Measurements from ENCODE around the gene FOXF1. TPM values are rescaled to one million over a fixed set of nuclear protein-coding genes. Genes with fewer than 3 reads are reported as not detected.

The FOXF1 gene
- total RNA-seq, 1 experiment from 2014 or later, result not detected

GRCh38 chr16:86508947-86509758 lies 1.2 kb upstream of the FOXF1 start:
- no peaks in the 10 kb centered on the region for H3F3A ChIP-seq (ENCODE audit: low read length, unreplicated experiment)
- ChIA-PET POLR2A (ENCODE audit: unreplicated experiment) (no interaction called here), CTCF (no interaction called here)
- TF ChIP-seq EZH2 (IDR thresholded peaks at IDR 0.05; ENCODE audit: low read length, unreplicated experiment) (peak; percentile 88), EZH2phosphoT487 (IDR thresholded peaks at IDR 0.05; ENCODE audit: borderline replicate concordance, low read length) (no peak)
- intact Hi-C loops (cut with micrococcal nuclease), result no loop called here
- H3K4me2 ChIP-seq (ENCODE audit: low read length), result peak overlapping the region; percentile 86
- no peaks in the 10 kb centered on the region for H3K4me1 ChIP-seq (ENCODE audit: insufficient read depth, low read length)
- H2AFZ ChIP-seq (ENCODE audit: low read length), result peak overlapping the region; percentile 62
- peak overlapping the region; percentile 65 for H3K4me3 ChIP-seq (ENCODE audit: low read length)
- DNase-seq, result peak; percentile 35
- peak; percentile 49 for ATAC-seq
- no peaks in the 10 kb centered on the region for H3K36me3 ChIP-seq (ENCODE audit: low read depth, low read length)
- H3K9ac ChIP-seq (ENCODE audit: low read length), result no peak overlapping the region
- BruUV-seq (replicated peaks), result no TSS peak
- peaks cover 70% of the 10 kb centered on the region for H3K27me3 ChIP-seq (ENCODE audit: low read length)
- no peaks in the 10 kb centered on the region for H3K9me2 ChIP-seq (replicated peaks; ENCODE audit: low read length)
- H3K9me3 ChIP-seq (ENCODE audit: low read length), result no peaks in the 10 kb centered on the region
- no peaks in the 10 kb centered on the region for H3K79me2 ChIP-seq (ENCODE audit: low read length)
- H3K27ac ChIP-seq (ENCODE audit: low read length), result no peak overlapping the region
- H4K20me1 ChIP-seq (ENCODE audit: low read length), result no peaks in the 10 kb centered on the region

DNA sequence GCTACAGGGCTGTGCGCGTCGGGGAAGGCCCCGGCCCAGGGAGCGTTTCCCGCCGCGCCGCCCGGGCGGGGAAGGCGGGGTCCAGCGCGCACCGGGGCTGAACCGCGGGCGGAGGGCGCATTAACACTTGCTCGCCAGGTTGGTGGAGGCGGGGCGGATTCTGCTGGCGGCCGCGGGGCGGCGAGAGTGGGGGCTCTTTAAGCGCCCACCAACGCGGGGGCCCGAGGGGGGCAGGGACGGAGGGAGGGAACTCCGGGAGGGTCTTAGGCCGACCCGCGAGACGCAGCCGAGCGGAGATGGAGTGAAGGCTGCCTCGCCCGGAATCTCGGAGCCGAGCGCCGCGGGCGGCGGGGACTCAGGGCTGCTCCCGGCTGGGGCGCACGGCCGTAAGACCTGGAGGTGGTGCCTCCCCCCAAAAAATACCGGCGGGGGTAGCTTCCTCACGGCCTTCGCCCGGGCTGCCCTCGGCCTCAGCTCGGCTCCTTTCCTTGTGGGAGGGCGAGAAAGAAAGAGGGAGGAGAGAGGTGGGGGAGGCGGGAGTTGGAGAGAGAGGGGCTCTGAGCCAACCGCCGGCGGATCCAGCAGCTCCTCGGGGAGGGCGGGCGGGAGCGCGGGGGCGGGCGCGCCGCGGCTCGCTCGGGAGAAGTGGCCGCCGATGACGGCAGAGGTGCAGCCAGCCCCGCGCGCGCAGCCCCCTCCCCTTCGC lies 415 bp upstream of the FOXF1 start:
- BruUV-seq (replicated peaks), result no TSS peak
- TF ChIP-seq CTCF (conservative IDR thresholded peaks at IDR 0.05; ENCODE audit: low read depth, low read length) (no peak), EZH2phosphoT487 (IDR thresholded peaks at IDR 0.05; ENCODE audit: borderline replicate concordance, low read length) (peak; percentile 55; the same call in 1 of the 2 replicates), EZH2 (IDR thresholded peaks at IDR 0.05; ENCODE audit: low read length, unreplicated experiment) (peak; percentile 54)
- Histone ChIP-seq H3K27me3 (ENCODE audit: low read length) (peaks cover 70% of the 10 kb centered on the region), H3K79me2 (ENCODE audit: low read length) (no peaks in the 10 kb centered on the region), H2AFZ (ENCODE audit: low read length) (peak overlapping the region; percentile 62), H3K9me3 (ENCODE audit: low read length) (no peaks in the 10 kb centered on the region), H3F3A (ENCODE audit: low read length, unreplicated experiment) (no peaks in the 10 kb centered on the region), H3K4me3 (ENCODE audit: low read length) (peak overlapping the region; percentile 65), H3K4me2 (ENCODE audit: low read length) (peak overlapping the region; percentile 86), H3K4me1 (ENCODE audit: insufficient read depth, low read length) (no peaks in the 10 kb centered on the region), H3K27ac (ENCODE audit: low read length) (no peak overlapping the region), H3K9me2 (replicated peaks; ENCODE audit: low read length) (no peaks in the 10 kb centered on the region), H3K9ac (ENCODE audit: low read length) (no peak overlapping the region), H4K20me1 (ENCODE audit: low read length) (no peaks in the 10 kb centered on the region), H3K36me3 (ENCODE audit: low read depth, low read length) (no peaks in the 10 kb centered on the region)
- intact Hi-C loops (cut with micrococcal nuclease), result no loop called here
- DNase-seq (no peak), ATAC-seq (no peak)
- CTCF ChIA-PET, result interaction anchor here (0.6 kb wide), 1 partner anchor 10 kb away, joined by 3 read pairs; no protein-coding TSS in a partner anchor
- POLR2A ChIA-PET (ENCODE audit: unreplicated experiment), result no interaction called here

DNA sequence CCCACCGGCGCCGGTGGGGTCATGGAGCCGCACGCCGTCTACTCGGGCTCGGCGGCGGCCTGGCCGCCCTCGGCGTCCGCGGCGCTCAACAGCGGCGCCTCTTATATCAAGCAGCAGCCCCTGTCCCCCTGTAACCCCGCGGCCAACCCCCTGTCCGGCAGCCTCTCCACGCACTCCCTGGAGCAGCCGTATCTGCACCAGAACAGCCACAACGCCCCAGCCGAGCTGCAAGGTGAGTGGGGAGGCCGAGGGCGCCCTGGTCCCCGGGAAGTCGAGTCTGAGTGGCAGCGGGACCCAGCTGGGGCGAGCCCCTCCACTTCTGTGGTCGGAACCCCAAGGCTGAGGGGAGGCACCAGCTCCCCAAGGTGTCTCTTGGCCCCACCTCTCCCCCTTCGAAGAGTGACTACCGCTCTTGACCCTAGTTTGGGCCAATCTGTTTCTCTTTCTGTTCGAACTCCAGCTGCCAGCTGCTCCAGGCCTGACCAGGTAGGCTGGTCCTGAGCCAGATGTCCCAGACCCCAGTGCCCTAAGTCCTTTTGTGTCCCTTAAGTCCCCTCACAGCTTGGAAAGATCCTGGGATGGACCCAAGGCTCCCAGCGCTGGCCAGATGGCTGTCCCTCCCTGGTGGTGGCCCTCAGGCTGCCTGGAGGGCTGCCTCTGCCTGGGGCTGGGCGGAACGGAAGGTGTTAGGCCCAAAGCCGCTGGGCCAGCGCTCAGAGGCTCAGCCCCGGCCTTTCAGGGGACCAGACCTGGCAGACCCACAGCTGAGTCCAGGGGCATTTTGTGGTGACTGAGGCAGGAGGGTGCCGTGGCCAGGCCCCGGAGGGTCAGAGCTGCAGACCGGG lies 1.2 kb downstream of the FOXF1 start:
- H3K27me3 ChIP-seq (ENCODE audit: low read length), result peaks cover 72% of the 10 kb centered on the region
- H3K9me2 ChIP-seq (replicated peaks; ENCODE audit: low read length), result no peaks in the 10 kb centered on the region
- no peak overlapping the region for H3K27ac ChIP-seq (ENCODE audit: low read length)
- H2AFZ ChIP-seq (ENCODE audit: low read length), result no peak overlapping the region
- ChIA-PET CTCF (no interaction called here), POLR2A (ENCODE audit: unreplicated experiment) (interaction anchor here (0.6 kb wide), 1 partner anchor 147 kb away, joined by 3 read pairs; no protein-coding TSS in a partner anchor)
- TF ChIP-seq EZH2phosphoT487 (IDR thresholded peaks at IDR 0.05; ENCODE audit: borderline replicate concordance, low read length), result no peak
- TF ChIP-seq CTCF (conservative IDR thresholded peaks at IDR 0.05; ENCODE audit: low read depth, low read length), result no peak
- no peak for TF ChIP-seq EZH2 (IDR thresholded peaks at IDR 0.05; ENCODE audit: low read length, unreplicated experiment)
- no peak overlapping the region for H3K9ac ChIP-seq (ENCODE audit: low read length)
- no peak overlapping the region for H3K4me2 ChIP-seq (ENCODE audit: low read length)
- no peak for ATAC-seq
- H3K9me3 ChIP-seq (ENCODE audit: low read length), result no peaks in the 10 kb centered on the region
- no peaks in the 10 kb centered on the region for H3K36me3 ChIP-seq (ENCODE audit: low read depth, low read length)
- intact Hi-C loops (cut with micrococcal nuclease), result no loop called here
- no TSS peak for BruUV-seq (replicated peaks)
- no peak overlapping the region for H3K4me3 ChIP-seq (ENCODE audit: low read length)
- no peaks in the 10 kb centered on the region for H3K4me1 ChIP-seq (ENCODE audit: insufficient read depth, low read length)
- no peaks in the 10 kb centered on the region for H4K20me1 ChIP-seq (ENCODE audit: low read length)
- no peaks in the 10 kb centered on the region for H3K79me2 ChIP-seq (ENCODE audit: low read length)
- H3F3A ChIP-seq (ENCODE audit: low read length, unreplicated experiment), result no peaks in the 10 kb centered on the region
- DNase-seq, result no peak
